ENCODE data around the gene ISG15.
"Not testable (repeated sequence)": the region's sequence is repeated elsewhere in the genome, so short reads cannot be mapped to it uniquely, and the experiment has no call there.

The ISG15 gene

GRCh38 chr1:1044455-1045078 is 31.3 kb downstream of the ISG15 start:
- no peak for DNase-seq (ENCODE audit: low read depth in 1 of 2, low spot score in 1 of 2)

DNA sequence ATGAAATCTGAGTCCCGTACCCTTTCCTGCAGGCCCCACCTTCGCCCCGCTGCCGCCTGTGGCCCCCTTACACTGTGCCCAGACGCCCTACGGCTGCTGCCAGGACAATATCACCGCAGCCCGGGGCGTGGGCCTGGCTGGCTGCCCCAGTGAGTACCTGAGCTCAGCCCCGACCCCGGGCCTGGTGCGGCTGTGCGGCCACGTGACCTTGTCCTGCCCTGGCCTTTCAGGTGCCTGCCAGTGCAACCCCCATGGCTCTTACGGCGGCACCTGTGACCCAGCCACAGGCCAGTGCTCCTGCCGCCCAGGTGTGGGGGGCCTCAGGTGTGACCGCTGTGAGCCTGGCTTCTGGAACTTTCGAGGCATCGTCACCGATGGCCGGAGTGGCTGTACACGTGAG is 31.8 kb downstream of the ISG15 start:
- no peak for DNase-seq (ENCODE audit: low read depth in 1 of 2, low spot score in 1 of 2)

GRCh38 chr1:1046243-1046642 is 32.9 kb downstream of the ISG15 start:
- no peak for DNase-seq (ENCODE audit: low read depth in 1 of 2, low spot score in 1 of 2)

- DNase-seq (ENCODE audit: low read depth in 1 of 2, low spot score in 1 of 2), result no peak
Measured at GRCh38 chr1:1046767-1047166, 33.5 kb downstream of the ISG15 start.

GRCh38 chr1:1047407-1047806 is 34.1 kb downstream of the ISG15 start:
- no peak for DNase-seq (ENCODE audit: low read depth in 1 of 2, low spot score in 1 of 2)

DNA sequence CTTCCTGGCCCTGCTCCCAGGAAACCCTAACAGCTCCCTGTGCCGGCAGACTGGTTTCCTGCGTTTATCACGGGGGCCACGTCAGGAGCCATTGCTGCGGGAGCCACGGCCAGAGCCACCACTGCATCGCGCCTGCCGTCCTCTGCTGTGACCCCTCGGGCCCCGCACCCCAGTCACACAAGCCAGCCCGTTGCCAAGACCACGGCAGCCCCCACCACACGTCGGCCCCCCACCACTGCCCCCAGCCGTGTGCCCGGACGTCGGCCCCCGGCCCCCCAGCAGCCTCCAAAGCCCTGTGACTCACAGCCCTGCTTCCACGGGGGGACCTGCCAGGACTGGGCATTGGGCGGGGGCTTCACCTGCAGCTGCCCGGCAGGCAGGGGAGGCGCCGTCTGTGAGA is 34.7 kb downstream of the ISG15 start:
- no peak for DNase-seq (ENCODE audit: low read depth in 1 of 2, low spot score in 1 of 2)

DNA sequence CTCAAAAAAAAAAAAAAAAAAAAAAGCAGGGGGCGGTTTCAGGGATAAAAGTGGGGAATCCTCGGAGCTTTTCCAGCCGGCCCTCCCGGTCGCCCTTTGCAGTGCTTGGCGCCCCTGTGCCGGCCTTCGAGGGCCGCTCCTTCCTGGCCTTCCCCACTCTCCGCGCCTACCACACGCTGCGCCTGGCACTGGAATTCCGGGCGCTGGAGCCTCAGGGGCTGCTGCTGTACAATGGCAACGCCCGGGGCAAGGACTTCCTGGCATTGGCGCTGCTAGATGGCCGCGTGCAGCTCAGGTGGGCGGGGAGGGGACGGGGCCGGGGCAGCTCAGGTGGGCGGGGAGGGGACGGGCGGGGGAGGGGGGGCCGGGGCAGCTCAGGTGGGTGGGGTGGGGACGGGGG is 35.5 kb downstream of the ISG15 start:
- DNase-seq (ENCODE audit: low read depth in 1 of 2, low spot score in 1 of 2), result no peak

DNA sequence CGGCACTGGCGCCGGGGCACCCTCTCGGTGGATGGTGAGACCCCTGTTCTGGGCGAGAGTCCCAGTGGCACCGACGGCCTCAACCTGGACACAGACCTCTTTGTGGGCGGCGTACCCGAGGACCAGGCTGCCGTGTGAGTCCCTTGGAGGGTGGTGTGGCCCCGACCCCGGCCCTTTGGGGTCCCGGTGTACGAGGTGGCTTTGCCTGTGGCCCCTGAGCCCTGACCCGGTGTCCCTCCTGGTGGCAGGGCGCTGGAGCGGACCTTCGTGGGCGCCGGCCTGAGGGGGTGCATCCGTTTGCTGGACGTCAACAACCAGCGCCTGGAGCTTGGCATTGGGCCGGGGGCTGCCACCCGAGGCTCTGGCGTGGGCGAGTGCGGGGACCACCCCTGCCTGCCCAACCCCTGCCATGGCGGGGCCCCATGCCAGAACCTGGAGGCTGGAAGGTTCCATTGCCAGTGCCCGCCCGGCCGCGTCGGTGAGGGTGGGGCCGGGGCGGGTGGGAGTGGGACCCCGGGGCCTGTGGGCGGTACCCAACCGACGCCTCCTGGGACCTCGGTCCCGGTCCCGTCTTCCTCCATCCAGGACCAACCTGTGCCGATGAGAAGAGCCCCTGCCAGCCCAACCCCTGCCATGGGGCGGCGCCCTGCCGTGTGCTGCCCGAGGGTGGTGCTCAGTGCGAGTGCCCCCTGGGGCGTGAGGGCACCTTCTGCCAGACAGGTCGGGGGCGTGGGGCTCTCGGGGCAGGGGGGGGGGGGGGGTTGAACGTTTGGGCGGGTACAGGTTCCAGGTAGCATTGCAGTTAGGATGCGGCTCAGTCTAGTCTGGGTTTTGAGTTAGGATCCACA is 36.2 kb downstream of the ISG15 start:
- DNase-seq (ENCODE audit: low read depth in 1 of 2, low spot score in 1 of 2), result no peak

DNA sequence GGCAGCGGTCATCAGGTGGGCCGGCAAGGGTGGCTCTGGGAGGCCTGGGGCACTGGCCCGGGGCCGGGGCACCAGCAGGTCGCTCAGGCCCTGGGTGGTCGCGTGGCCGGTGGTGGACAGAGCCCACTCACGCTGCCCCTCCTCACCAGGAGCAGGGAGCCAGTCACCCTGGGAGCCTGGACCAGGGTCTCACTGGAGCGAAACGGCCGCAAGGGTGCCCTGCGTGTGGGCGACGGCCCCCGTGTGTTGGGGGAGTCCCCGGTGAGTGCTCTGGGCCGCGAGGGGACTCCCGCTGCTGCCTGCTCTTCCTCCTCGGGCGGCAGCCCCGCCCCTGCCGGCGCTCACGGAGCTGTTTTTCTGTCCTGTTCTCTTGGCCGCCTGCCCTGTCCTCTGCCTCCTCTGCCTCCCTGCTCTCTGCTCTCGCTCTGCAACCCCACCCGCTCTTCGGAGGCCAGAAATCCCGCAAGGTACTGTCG is 37.3 kb downstream of the ISG15 start:
- no peak for DNase-seq (ENCODE audit: low read depth in 1 of 2, low spot score in 1 of 2)

DNA sequence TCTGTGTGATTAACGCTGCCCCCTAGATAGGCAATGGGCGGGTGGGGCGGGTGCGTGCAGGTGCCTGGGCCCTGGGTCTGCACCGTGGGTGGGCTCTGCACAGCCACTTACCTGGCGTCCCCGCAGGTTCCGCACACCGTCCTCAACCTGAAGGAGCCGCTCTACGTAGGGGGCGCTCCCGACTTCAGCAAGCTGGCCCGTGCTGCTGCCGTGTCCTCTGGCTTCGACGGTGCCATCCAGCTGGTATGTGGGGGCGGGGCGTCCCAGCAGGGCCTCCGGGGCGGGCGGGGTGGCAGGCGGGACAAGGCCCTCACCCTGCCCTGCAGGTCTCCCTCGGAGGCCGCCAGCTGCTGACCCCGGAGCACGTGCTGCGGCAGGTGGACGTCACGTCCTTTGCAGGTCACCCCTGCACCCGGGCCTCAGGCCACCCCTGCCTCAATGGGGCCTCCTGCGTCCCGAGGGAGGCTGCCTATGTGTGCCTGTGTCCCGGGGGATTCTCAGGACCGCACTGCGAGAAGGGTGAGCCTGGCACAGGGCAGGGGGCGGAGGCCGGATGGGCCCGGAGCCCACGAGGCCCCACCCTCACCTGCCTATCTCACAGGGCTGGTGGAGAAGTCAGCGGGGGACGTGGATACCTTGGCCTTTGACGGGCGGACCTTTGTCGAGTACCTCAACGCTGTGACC is 38.0 kb downstream of the ISG15 start:
- no peak for DNase-seq (ENCODE audit: low read depth in 1 of 2, low spot score in 1 of 2)

- DNase-seq (ENCODE audit: low read depth in 1 of 2, low spot score in 1 of 2), result no peak
Measured at GRCh38 chr1:1052003-1052840, 38.9 kb downstream of the ISG15 start.

DNA sequence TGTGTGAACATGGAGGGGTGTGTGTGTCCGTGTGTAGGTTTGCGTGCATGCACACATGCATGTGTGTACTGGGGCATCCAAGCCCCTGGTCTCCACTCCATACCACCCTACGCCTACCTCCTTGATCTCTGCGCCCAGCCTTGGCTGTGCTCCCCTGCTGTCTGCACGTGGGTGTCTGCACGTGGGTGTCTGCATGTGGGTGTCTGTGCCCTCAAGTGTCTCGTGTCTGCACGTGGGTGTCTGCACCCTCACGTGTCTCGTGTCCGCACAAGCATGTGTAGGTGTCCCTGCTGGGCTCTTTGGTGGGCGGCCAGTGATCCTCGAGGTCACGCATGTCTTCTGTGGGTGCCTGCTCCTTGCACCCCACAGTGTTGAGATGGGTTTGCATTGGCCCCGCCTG is 39.7 kb downstream of the ISG15 start:
- DNase-seq (ENCODE audit: low read depth in 1 of 2, low spot score in 1 of 2), result no peak

GRCh38 chr1:1053682-1054081 is 40.4 kb downstream of the ISG15 start:
- DNase-seq (ENCODE audit: low read depth in 1 of 2, low spot score in 1 of 2), result no peak

GRCh38 chr1:1054099-1054700 is 40.9 kb downstream of the ISG15 start:
- no peak for DNase-seq (ENCODE audit: low read depth in 1 of 2, low spot score in 1 of 2)

- no peak for DNase-seq (ENCODE audit: low read depth in 1 of 2, low spot score in 1 of 2)
Measured at GRCh38 chr1:1054971-1055370, 41.7 kb downstream of the ISG15 start.

- no peak for DNase-seq (ENCODE audit: low read depth in 1 of 2, low spot score in 1 of 2)
Measured at GRCh38 chr1:1055841-1056736, 42.8 kb downstream of the ISG15 start.

- DNase-seq (ENCODE audit: low read depth in 1 of 2, low spot score in 1 of 2), result not testable (repeated sequence)
Measured at GRCh38 chr1:1057769-1058087, 44.4 kb downstream of the ISG15 start.

GRCh38 chr1:1058088-1058905 is 45.0 kb downstream of the ISG15 start:
- no peak for DNase-seq (ENCODE audit: low read depth in 1 of 2, low spot score in 1 of 2)

- DNase-seq (ENCODE audit: low read depth in 1 of 2, low spot score in 1 of 2), result no peak
Measured at GRCh38 chr1:1058921-1059493, 45.7 kb downstream of the ISG15 start.
